ENCODE results near the gene SGMS1.
A peak's percentile ranks its signal among the peaks of the same experiment; 100 is the strongest.

The SGMS1 gene

GRCh38 chr10:50416181-50416824, 207.5 kb downstream of the SGMS1 start:
- Histone ChIP-seq H3K36me3 (ENCODE audit: control insufficient read depth, insufficient read depth, low read length) (no peaks in the 10 kb centered on the region), H3K4me3 (replicated peaks; ENCODE audit: low read depth, low read length) (peak overlapping the region; percentile 89), H3K27me3 (replicated peaks; ENCODE audit: control insufficient read depth, insufficient read depth, low read length) (no peaks in the 10 kb centered on the region)
- no peak for TF ChIP-seq CTCF (IDR thresholded peaks at IDR 0.05; ENCODE audit: insufficient read depth, low read length, poor library complexity, severe bottlenecking)
- no peak for DNase-seq (ENCODE audit: extremely low read depth, insufficient read length)

- no peaks in the 10 kb centered on the region for H3K36me3 ChIP-seq (ENCODE audit: control insufficient read depth, insufficient read depth, low read length)
- no peaks in the 10 kb centered on the region for H3K27me3 ChIP-seq (replicated peaks; ENCODE audit: control insufficient read depth, insufficient read depth, low read length)
- no peak for DNase-seq (ENCODE audit: extremely low read depth, insufficient read length)
- no peak overlapping the region for H3K4me3 ChIP-seq (replicated peaks; ENCODE audit: low read depth, low read length)
- TF ChIP-seq CTCF (IDR thresholded peaks at IDR 0.05; ENCODE audit: insufficient read depth, low read length, poor library complexity, severe bottlenecking): no peak
Measured at GRCh38 chr10:50415292-50415691, 208.5 kb downstream of the SGMS1 start.

- Histone ChIP-seq H3K36me3 (ENCODE audit: control insufficient read depth, insufficient read depth, low read length) (no peaks in the 10 kb centered on the region; the same call in 1 of the 2 replicates), H3K4me3 (replicated peaks; ENCODE audit: low read depth, low read length) (no peak overlapping the region), H3K27me3 (replicated peaks; ENCODE audit: control insufficient read depth, insufficient read depth, low read length) (no peaks in the 10 kb centered on the region)
- DNase-seq (ENCODE audit: extremely low read depth, insufficient read length): no peak
- no peak for TF ChIP-seq CTCF (IDR thresholded peaks at IDR 0.05; ENCODE audit: insufficient read depth, low read length, poor library complexity, severe bottlenecking)
Measured at GRCh38 chr10:50410066-50410811, 213.5 kb downstream of the SGMS1 start.

- TF ChIP-seq CTCF (IDR thresholded peaks at IDR 0.05; ENCODE audit: insufficient read depth, low read length, poor library complexity, severe bottlenecking): no peak
- H3K36me3 ChIP-seq (ENCODE audit: control insufficient read depth, insufficient read depth, low read length): no peaks in the 10 kb centered on the region; the same call in 1 of the 2 replicates
- no peak for DNase-seq (ENCODE audit: extremely low read depth, insufficient read length)
- no peaks in the 10 kb centered on the region for H3K27me3 ChIP-seq (replicated peaks; ENCODE audit: control insufficient read depth, insufficient read depth, low read length)
- H3K4me3 ChIP-seq (replicated peaks; ENCODE audit: low read depth, low read length): no peak overlapping the region
Measured at GRCh38 chr10:50407076-50407801, 216.5 kb downstream of the SGMS1 start.

GRCh38 chr10:50406457-50407070, 217.2 kb downstream of the SGMS1 start:
- TF ChIP-seq CTCF (IDR thresholded peaks at IDR 0.05; ENCODE audit: insufficient read depth, low read length, poor library complexity, severe bottlenecking): no peak
- Histone ChIP-seq H3K27me3 (replicated peaks; ENCODE audit: control insufficient read depth, insufficient read depth, low read length) (no peaks in the 10 kb centered on the region), H3K4me3 (replicated peaks; ENCODE audit: low read depth, low read length) (no peak overlapping the region), H3K36me3 (ENCODE audit: control insufficient read depth, insufficient read depth, low read length) (no peaks in the 10 kb centered on the region; the same call in 1 of the 2 replicates)
- no peak for DNase-seq (ENCODE audit: extremely low read depth, insufficient read length)

All from GM06990 (cell line).